Brain microvascular endothelial cell (primary cell): Measurements from ENCODE around the gene FUOM.

ENCODE experiments used
- DNase-seq: peaks from one replicate; pipeline ENCODE4 v3.0.0-alpha.2; 2020
- H3K27ac ChIP-seq: fragments of 250-450 bp; sonication (Bioruptor Pico); 2 replicates; pipeline ENCODE4 v1.5.1; 2020; ENCODE audit warnings: mild to moderate bottlenecking, moderate library complexity
- H3K27me3 ChIP-seq: fragments of 250-450 bp; sonication (Bioruptor Pico); replicated peaks from 2 replicates; pipeline ENCODE4 v1.5.1; 2020; ENCODE audit warnings: mild to moderate bottlenecking
- H3K36me3 ChIP-seq: fragments of 250-450 bp; sonication (Bioruptor Pico); replicated peaks from 2 replicates; pipeline ENCODE4 v1.5.1; 2020; ENCODE audit warnings: mild to moderate bottlenecking
- H3K4me3 ChIP-seq: 2 replicates; pipeline ENCODE4 v1.5.1; 2011; ENCODE audit warnings: low read depth, mild to moderate bottlenecking, control low read depth, low read length, moderate library complexity
- in situ Hi-C: cut with HindIII; loops from 2 replicates; pipeline ENCODE4 v1.10.0; 2017; ENCODE audit warnings: low sequenced_read_pairs, low pct_ligation_motif_present
- TF ChIP-seq, protein P1 (sequence below): IDR thresholded peaks from 2 replicates; pipeline ENCODE4 v1.5.1; 2011; ENCODE audit warnings: low read depth, mild to moderate bottlenecking, moderate library complexity, low read length, control low read depth, inconsistent platforms; ENCODE audit errors: missing control alignments

The FUOM gene

DNA sequence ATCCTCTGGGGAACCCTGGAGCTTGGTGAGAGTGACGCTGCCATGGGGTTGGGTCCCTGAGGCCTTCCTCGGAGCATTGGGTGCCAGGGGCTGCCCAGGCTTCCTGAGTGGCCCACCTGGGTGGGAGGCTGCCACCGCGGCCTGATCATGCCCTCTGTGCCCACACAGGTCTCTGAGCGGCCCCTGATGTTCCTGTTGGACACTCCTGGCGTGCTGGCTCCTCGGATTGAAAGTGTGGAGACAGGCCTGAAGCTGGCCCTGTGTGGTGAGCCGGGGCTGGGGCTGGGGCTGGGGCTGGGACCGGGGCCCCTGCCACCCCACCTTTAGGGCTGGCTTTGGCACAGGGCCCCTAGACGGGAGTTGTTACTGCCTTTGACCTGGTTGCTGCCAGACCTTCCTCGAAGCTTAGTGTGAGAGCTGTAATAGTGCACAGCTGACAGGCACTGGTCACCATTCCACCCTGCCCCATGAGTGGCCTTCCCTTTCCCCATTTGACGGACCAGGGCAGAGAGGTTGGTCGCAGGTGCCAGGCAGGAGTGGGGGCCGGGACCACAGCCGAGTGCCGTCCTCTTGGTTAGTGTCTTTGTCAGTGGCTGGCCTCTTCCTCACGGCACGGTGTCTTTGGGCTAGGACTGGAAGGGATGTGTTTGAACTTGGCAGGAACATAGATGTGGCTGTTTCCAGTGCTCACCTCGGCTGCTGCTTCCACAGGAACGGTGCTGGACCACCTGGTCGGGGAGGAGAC is 44.3 kb upstream of the FUOM start:
- in situ Hi-C loops: no loop called here

DNA sequence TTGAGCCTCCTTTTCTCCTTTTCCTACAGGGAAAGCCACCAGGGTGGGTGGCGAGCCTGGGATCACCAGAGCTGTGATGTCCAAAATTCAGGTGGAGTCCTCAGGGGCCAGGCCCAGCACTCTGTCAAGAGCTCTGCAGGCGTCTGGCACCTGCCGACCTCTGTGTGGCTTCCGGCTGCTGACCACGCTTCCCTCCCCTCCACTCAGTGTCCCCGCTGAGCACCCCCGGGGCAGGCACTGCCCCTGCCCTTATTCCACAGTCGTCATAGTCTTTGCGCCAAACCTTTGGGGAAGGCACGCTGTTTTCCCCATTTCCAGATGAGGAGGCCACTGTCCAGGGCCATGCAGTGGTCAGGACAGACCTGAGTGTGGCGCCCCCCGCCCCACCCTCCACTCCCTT is 43.7 kb upstream of the FUOM start:
- H3K27ac ChIP-seq: no peak overlapping the region
- TF ChIP-seq, protein P1, sequence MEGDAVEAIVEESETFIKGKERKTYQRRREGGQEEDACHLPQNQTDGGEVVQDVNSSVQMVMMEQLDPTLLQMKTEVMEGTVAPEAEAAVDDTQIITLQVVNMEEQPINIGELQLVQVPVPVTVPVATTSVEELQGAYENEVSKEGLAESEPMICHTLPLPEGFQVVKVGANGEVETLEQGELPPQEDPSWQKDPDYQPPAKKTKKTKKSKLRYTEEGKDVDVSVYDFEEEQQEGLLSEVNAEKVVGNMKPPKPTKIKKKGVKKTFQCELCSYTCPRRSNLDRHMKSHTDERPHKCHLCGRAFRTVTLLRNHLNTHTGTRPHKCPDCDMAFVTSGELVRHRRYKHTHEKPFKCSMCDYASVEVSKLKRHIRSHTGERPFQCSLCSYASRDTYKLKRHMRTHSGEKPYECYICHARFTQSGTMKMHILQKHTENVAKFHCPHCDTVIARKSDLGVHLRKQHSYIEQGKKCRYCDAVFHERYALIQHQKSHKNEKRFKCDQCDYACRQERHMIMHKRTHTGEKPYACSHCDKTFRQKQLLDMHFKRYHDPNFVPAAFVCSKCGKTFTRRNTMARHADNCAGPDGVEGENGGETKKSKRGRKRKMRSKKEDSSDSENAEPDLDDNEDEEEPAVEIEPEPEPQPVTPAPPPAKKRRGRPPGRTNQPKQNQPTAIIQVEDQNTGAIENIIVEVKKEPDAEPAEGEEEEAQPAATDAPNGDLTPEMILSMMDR: no peak
- no peaks in the 10 kb centered on the region for H3K27me3 ChIP-seq
- H3K4me3 ChIP-seq: no peak overlapping the region
- DNase-seq: no peak
- in situ Hi-C loops: no loop called here
- peaks cover 51% of the 10 kb centered on the region for H3K36me3 ChIP-seq

More for the DNA sequence above, 44.3 kb upstream of the FUOM start:
- Histone ChIP-seq H3K27ac (no peak overlapping the region), H3K27me3 (no peaks in the 10 kb centered on the region), H3K36me3 (peaks cover 55% of the 10 kb centered on the region), H3K4me3 (no peak overlapping the region)
- DNase-seq: no peak
- TF ChIP-seq, protein P1: no peak

DNA sequence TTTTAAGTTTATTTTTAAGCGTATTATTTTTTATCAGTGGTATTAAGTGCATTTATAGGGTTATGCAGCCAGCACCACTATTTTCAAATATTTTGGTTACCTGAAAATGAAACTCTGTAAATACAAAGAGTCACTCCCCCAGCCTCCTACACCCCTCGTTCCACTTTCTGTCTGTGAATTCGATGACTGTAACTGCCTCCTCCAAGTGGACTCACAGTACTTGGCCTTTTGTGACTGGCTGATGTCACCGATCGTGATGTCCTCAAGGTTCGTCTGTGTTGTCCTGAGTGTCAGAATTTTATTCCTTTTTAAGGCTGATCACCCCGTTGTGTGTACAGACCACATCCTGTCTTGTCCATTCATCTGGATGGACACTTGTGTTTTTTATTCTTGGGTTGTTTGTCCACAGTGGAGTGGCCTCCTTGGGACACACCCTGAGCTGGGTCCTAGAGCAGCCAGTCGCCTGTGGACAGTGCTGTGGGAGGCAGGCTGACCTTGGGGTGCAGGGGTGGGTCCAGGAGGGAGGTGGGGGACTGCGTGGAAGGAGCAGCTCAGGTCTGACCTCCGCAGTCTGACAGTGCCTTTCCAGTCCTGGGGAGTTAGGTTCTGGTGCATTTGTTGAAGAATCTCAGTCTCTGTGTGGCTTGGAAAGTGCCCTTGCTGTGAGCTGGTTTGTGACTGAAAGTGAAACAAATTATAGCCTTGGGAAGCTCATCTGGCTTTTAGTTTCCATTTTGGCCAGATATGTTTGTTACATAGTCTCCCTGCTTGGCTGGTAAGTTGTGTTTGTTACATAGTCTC is 43.0 kb upstream of the FUOM start:
- H3K4me3 ChIP-seq: no peak overlapping the region
- no peak overlapping the region for H3K27ac ChIP-seq
- H3K27me3 ChIP-seq: no peaks in the 10 kb centered on the region
- H3K36me3 ChIP-seq: peaks cover 56% of the 10 kb centered on the region
- TF ChIP-seq, protein P1: no peak
- no peak for DNase-seq
- in situ Hi-C loops: no loop called here

DNA sequence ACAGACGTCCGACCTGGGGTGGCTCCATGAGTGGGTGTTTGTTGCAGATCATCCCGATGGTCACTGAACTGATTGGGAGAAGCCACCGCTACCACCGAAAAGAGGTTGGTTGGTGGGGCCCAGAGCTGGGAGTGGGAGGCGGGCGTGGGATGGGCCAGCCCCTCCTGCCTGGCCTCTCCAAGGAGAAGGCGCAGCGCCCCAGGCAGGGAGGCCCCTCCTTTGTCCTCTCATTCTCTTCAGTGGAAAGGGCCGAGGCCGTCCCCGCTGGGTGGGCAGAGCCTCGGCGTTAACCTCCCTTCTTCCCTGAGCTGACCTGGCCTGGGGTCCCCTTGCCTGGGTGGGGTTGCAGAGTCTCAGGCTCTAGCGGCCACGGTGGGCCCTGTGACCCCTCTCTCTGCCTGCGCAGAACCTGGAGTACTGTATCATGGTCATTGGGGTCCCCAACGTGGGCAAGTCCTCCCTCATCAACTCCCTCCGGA is 41.3 kb upstream of the FUOM start:
- TF ChIP-seq, protein P1: no peak
- in situ Hi-C loops: no loop called here
- Histone ChIP-seq H3K36me3 (peaks cover 50% of the 10 kb centered on the region), H3K27me3 (no peaks in the 10 kb centered on the region), H3K4me3 (no peak overlapping the region), H3K27ac (no peak overlapping the region)
- DNase-seq: no peak

DNA sequence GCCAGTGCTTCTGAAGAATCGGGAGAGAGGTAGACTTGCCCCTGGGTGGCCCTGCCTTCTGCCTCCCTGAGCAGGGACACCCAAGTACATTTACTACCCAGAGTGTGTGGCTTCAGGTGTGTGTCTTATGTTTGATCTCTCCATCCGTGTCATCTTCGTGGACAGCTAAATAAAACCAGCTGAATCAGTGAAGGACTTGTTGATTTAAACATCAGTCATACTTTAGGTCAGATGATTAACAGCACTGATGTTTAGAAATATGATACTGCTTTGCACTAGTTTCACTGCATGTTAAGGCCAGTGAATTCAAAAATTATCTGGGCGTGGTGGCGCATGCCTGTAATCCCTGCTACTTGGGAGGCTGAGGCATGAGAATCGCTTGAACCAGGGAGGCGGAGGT is 40.1 kb upstream of the FUOM start:
- in situ Hi-C loops: no loop called here
- no peaks in the 10 kb centered on the region for H3K27me3 ChIP-seq
- TF ChIP-seq, protein P1: no peak
- DNase-seq: no peak
- H3K27ac ChIP-seq: peak overlapping the region; percentile 71
- H3K36me3 ChIP-seq: peaks cover 45% of the 10 kb centered on the region
- H3K4me3 ChIP-seq: no peak overlapping the region
